MCF 10A (cell line): ENCODE data around the gene RNF220. TPM values are rescaled to one million over a fixed set of nuclear protein-coding genes. Genes with fewer than 3 reads are reported as not detected.

Source experiments
- BruUV-seq: library from RNA; stranded (reverse); fragments of 400-500 nt; replicated peaks from 2 replicates; lab custom pipeline; 2021; lab: Mats Ljungman, UMichigan
- CTCF ChIA-PET: fragments of 300-600 bp; sonication (Branson Sonifier 250); formaldehyde crosslinking; extraction: SDS; loops from one replicate; lab custom pipeline; 2021; ENCODE audit warnings: antibody characterized with exemption, inconsistent platforms; lab: Yijun Ruan, JAX
- POLR2A ChIA-PET: fragments of 300-600, 350-650 bp; sonication (Branson Sonifier 250); formaldehyde crosslinking; extraction: SDS; loops from one replicate; lab custom pipeline; 2020; ENCODE audit warnings: antibody characterized with exemption, inconsistent platforms; lab: Yijun Ruan, JAX
- DNase-seq: peaks from one replicate; pipeline ENCODE4 v3.0.0-alpha.2; 2018; ENCODE audit not compliant: unreplicated experiment
- H3K27ac Mint-ChIP-seq: one replicate; pipeline ENCODE4 v1.8.0; 2022; ENCODE audit warnings: mild to moderate bottlenecking, low read depth, mixed read lengths; ENCODE audit not compliant: unreplicated experiment
- H3K27me3 Mint-ChIP-seq: one replicate; pipeline ENCODE4 v1.8.0; 2022; ENCODE audit warnings: mixed read lengths; ENCODE audit not compliant: insufficient read depth, unreplicated experiment
- H3K36me3 Mint-ChIP-seq: one replicate; pipeline ENCODE4 v1.8.0; 2022; ENCODE audit warnings: mild to moderate bottlenecking, moderate library complexity, mixed read lengths; ENCODE audit not compliant: insufficient read depth, unreplicated experiment
- H3K4me1 Mint-ChIP-seq: one replicate; pipeline ENCODE4 v1.8.0; 2022; ENCODE audit warnings: mixed read lengths; ENCODE audit not compliant: insufficient read depth, unreplicated experiment
- H3K4me3 Mint-ChIP-seq: one replicate; pipeline ENCODE4 v1.8.0; 2022; ENCODE audit warnings: mild to moderate bottlenecking, moderate library complexity, mixed read lengths; ENCODE audit not compliant: unreplicated experiment
- H3K9me3 Mint-ChIP-seq: one replicate; pipeline ENCODE4 v1.8.0; 2022; ENCODE audit warnings: mixed read lengths; ENCODE audit not compliant: unreplicated experiment
- intact Hi-C: fragments of 100-400 bp; cut with micrococcal nuclease; formaldehyde crosslinking; loops from 2 replicates; pipeline ENCODE4 v1.14.1; 2022
- total RNA-seq: library from RNA; stranded (reverse); gene quantifications from 2 replicates; pipeline ENCODE4 v1.2.3, GENCODE V29; 2022
- TF ChIP-seq, protein P1 (sequence below): fragments of 200-600 bp; IDR thresholded peaks from one replicate; pipeline ENCODE4 v1.8.0; 2022; ENCODE audit warnings: antibody characterized with exemption, mild to moderate bottlenecking; ENCODE audit not compliant: unreplicated experiment

Gene RNF220
- total RNA-seq, 1 experiment from 2014 or later: 67.1 TPM

GRCh38 chr1:44572572-44572879, 167.5 kb downstream of the RNF220 start:
- TF ChIP-seq, protein P1, sequence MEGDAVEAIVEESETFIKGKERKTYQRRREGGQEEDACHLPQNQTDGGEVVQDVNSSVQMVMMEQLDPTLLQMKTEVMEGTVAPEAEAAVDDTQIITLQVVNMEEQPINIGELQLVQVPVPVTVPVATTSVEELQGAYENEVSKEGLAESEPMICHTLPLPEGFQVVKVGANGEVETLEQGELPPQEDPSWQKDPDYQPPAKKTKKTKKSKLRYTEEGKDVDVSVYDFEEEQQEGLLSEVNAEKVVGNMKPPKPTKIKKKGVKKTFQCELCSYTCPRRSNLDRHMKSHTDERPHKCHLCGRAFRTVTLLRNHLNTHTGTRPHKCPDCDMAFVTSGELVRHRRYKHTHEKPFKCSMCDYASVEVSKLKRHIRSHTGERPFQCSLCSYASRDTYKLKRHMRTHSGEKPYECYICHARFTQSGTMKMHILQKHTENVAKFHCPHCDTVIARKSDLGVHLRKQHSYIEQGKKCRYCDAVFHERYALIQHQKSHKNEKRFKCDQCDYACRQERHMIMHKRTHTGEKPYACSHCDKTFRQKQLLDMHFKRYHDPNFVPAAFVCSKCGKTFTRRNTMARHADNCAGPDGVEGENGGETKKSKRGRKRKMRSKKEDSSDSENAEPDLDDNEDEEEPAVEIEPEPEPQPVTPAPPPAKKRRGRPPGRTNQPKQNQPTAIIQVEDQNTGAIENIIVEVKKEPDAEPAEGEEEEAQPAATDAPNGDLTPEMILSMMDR: no peak
- Mint-ChIP-seq H3K27ac (no peak overlapping the region), H3K36me3 (no peaks in the 10 kb centered on the region), H3K27me3 (no peaks in the 10 kb centered on the region), H3K4me1 (peaks cover 11% of the 10 kb centered on the region), H3K4me3 (no peak overlapping the region), H3K9me3 (no peaks in the 10 kb centered on the region)
- ChIA-PET CTCF (interaction anchor here (0.6 to 3.9 kb wide), 19 partner anchors 8 to 737 kb away, joined by 3 to 26 read pairs (median 4); no protein-coding TSS in a partner anchor), POLR2A (interaction anchor here (0.6 to 3.2 kb wide), 6 partner anchors 10 to 245 kb away, joined by 3 to 13 read pairs (median 6); no protein-coding TSS in a partner anchor)
- no peak for DNase-seq
- no TSS peak for BruUV-seq
- intact Hi-C loops: no loop called here

- Mint-ChIP-seq H3K27ac (no peak overlapping the region), H3K36me3 (no peaks in the 10 kb centered on the region), H3K9me3 (no peaks in the 10 kb centered on the region), H3K4me3 (no peak overlapping the region), H3K4me1 (no peaks in the 10 kb centered on the region), H3K27me3 (no peaks in the 10 kb centered on the region)
- TF ChIP-seq, protein P1: no peak
- BruUV-seq: no TSS peak
- intact Hi-C loops: no loop called here
- DNase-seq: no peak
- CTCF ChIA-PET: interaction anchor here (0.9 kb wide), 1 partner anchor 19 kb away, joined by 3 read pairs; no protein-coding TSS in a partner anchor
- POLR2A ChIA-PET: interaction anchor here (0.7 kb wide), 1 partner anchor 248 kb away, joined by 3 read pairs; no protein-coding TSS in a partner anchor
Measured at GRCh38 chr1:44575396-44575795, 170.3 kb downstream of the RNF220 start.

DNA sequence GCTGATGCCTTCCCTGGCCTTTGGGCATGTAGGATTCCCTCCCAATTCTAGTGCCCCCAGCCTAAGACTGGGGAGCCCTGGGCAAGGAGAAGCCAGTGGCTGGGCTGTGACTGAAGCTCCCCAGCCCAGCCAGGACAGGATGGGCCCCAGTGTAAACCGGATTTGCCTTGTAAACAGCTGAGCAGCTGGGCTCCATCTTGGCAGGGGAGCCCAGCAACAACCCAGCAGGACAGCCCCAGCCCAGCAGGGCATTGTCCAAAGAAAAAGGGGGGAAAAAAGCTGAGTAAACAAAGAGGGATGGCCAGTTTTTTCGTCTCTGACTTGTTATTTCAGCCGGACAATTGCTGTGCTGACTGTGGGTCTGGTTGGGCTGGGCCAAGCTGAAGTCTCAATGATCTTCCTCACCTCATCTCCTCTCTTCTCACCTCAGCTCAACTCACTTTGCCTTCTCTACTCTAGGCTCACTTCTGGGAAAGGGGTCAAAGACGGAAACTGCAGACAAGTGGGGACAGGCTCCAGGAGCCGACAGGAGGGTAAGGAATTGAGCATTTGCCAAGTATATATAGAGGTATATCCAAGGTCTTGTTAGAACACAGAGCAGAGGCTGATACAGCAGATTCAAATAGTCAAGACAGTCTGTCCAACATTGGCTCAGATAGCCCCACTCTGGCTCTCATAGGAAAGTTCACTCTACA, 171.5 kb downstream of the RNF220 start:
- no TSS peak for BruUV-seq
- Mint-ChIP-seq H3K27me3 (no peaks in the 10 kb centered on the region), H3K4me3 (no peak overlapping the region), H3K27ac (no peak overlapping the region), H3K36me3 (no peaks in the 10 kb centered on the region), H3K9me3 (no peaks in the 10 kb centered on the region), H3K4me1 (no peaks in the 10 kb centered on the region)
- peak; percentile 71 for DNase-seq
- intact Hi-C loops: no loop called here
- TF ChIP-seq, protein P1: no peak
- CTCF ChIA-PET: interaction anchor here (0.5 to 1.1 kb wide), 5 partner anchors 9 to 506 kb away, joined by 3 read pairs; no protein-coding TSS in a partner anchor
- POLR2A ChIA-PET: interaction anchor here (1.0 kb wide), 1 partner anchor 11 kb away, joined by 3 read pairs; no protein-coding TSS in a partner anchor

- Mint-ChIP-seq H3K27me3 (no peaks in the 10 kb centered on the region), H3K9me3 (no peaks in the 10 kb centered on the region), H3K4me1 (no peaks in the 10 kb centered on the region), H3K4me3 (no peak overlapping the region), H3K36me3 (no peaks in the 10 kb centered on the region), H3K27ac (no peak overlapping the region)
- DNase-seq: no peak
- BruUV-seq: no TSS peak
- TF ChIP-seq, protein P1: no peak
- POLR2A ChIA-PET: no interaction called here
- intact Hi-C loops: no loop called here
- CTCF ChIA-PET: interaction anchor here (0.6 to 3.0 kb wide), 4 partner anchors 9 to 364 kb away, joined by 3 to 18 read pairs (median 6); no protein-coding TSS in a partner anchor
Measured at GRCh38 chr1:44581205-44581604, 176.2 kb downstream of the RNF220 start.
